HG03520 (cell line): ENCODE measurements around the gene ERI3.

ENCODE experiments used
- ATAC-seq: cut with Tn5 transposase; IDR thresholded peaks from one replicate; pipeline ENCODE4 v1.9.1; 2021; ENCODE audit warnings: mild to moderate bottlenecking, moderate library complexity; ENCODE audit not compliant: unreplicated experiment

The ERI3 gene

GRCh38 chr1:44318097-44319088, 36.7 kb downstream of the ERI3 start:
- ATAC-seq: no peak

- no peak for ATAC-seq
Observed at GRCh38 chr1:44316231-44316759, 38.8 kb downstream of the ERI3 start.

- ATAC-seq: no peak
Observed at GRCh38 chr1:44315521-44315920, 39.5 kb downstream of the ERI3 start.

GRCh38 chr1:44314452-44314851, 40.6 kb downstream of the ERI3 start:
- no peak for ATAC-seq

DNA sequence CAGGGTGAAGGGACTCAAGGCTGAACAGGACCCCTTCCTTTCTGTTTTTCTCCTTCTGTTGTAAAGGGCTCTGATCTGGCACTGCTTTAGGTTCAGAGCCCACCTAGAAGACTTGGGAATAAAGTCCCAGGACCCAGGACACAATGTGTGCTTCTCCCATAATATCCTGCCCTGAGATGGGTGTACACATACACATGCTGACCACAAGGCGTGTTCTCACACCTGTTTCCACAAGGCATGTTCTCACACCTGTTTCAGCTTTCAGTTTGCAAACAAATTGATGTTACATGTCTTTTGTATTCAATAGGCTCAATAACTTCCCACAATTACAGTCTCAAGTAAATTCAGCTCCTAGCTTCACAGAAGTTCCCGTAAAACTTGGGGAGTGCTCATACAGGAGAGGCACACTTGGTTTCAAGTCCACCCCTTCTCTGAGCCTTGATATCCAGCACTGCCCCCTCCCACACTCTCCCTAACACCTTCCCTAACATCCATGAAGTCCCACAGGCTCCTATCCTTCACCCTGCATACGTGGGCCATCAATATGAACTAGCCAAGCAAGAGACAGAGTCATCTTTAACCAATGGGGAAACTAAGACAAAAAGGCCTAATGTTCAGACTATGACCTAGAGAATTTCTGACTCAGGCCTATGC, 41.7 kb downstream of the ERI3 start:
- ATAC-seq: no peak

GRCh38 chr1:44312399-44313196, 42.5 kb downstream of the ERI3 start:
- ATAC-seq: no peak

- no peak for ATAC-seq
Observed at GRCh38 chr1:44310006-44310405, 45.1 kb downstream of the ERI3 start.

DNA sequence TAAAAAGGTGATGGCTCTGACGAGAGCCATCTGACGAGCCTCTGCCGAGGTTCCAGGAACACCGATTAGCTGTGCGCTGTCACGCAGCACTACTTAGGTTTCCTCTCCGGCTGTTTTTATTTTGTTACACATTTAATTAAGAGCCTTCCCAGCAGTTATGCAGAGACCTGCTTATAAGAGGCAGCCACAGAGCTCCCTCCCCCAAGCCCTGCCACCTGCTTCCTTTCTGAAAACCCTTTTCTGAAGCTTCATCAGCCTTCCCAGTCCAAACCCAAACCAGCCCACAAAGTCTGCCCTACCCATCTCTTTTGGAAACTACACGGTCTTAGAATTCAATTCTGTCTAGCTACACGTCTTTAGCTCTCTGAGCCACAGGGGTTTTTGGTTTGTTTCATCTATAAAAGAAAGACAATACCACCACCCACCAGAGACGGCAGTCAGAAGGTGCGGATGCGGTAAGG, 49.1 kb downstream of the ERI3 start:
- ATAC-seq: no peak

DNA sequence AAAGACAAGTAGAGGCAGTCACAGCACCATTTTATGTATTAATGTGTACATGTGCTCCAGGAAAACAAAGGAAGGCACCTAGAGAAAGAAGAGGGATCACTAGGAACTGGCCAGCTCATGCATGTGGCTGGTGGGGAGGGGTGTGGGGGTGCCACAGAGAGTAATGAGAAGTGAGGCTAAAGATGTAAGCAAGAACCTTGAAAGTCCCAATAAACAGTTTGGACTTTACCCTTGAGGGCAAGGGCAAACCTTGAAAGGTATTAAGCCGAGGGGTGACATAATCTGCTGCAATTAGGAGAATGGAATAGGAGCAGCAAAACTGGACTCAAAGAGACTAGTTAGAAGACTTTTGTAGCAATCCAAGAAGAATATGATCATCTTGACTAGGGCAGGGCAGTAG, 51.5 kb downstream of the ERI3 start:
- no peak for ATAC-seq

DNA sequence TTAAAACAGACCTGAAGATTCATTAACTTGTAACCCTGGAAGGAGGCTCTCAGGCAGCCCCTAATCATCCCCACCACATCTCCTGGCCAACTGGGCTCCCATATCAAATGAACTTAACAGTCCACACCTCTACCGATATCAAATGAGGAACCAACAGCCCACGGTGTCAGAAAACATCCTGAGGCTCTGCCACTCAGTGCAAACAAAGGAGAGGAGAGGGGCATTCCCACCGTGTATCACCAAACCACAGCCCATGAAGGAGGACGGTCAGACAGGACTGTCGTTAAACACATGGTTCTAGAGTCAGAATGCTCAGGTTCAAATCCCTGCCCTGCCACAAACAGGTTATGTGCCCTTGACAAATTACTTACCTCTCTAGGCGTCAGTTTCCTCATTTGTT, 52.5 kb downstream of the ERI3 start:
- ATAC-seq: no peak

- ATAC-seq: no peak
Observed at GRCh38 chr1:44301442-44301841, 53.6 kb downstream of the ERI3 start.

- ATAC-seq: no peak
Observed at GRCh38 chr1:44300852-44301251, 54.2 kb downstream of the ERI3 start.

GRCh38 chr1:44297695-44298400, 57.2 kb downstream of the ERI3 start:
- ATAC-seq: no peak

DNA sequence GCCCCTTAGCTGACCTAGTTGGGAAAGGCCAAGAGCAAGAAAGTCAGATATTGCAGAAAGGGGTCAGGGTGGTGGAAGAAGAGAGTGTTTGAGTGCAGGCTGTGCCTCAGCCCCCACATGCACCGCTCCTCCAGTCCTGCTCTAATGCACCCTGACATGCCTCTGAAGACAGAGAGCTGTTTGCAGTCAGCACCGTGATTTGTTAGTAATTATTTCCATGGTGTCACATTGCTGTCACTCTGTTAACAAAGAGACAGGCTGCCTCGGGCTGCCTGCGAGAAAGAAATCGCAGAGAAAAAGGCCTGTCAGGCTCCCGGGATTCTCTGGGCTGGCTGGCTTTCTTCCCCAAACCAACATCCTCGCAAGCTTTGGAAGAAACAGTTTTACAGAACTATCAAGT, 58.3 kb downstream of the ERI3 start:
- no peak for ATAC-seq

- no peak for ATAC-seq
Observed at GRCh38 chr1:44296086-44296485, 59.0 kb downstream of the ERI3 start.

- no peak for ATAC-seq
Observed at GRCh38 chr1:44294588-44295007, 60.5 kb downstream of the ERI3 start.

DNA sequence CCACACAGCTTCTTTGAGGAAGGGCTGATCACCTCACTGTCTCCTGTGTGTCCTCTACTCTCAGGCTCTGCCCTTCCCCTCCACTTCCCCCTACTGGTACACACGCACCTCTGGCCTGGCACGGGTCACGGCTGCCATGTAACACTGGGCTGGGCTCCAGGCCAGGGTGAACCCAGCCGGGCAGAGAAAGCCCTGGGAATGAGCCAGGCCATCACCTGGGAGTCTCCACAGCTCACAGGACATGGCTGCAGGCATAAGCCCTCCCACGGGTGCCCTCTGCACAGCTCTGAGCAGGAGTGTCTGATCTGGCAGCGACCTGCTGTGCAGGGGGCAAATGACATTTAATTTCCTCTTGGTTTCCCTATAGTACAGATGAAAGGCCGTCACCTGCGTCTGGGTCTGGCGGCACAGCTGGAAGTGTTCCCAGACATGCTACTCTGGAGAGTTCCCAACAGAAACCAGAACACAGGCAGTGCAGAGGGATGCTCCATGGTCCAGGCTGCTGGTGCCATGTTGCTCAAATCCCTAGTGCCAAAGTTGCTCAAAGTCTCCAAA, 61.2 kb downstream of the ERI3 start:
- ATAC-seq: no peak

- no peak for ATAC-seq
Observed at GRCh38 chr1:44292651-44293050, 62.4 kb downstream of the ERI3 start.

DNA sequence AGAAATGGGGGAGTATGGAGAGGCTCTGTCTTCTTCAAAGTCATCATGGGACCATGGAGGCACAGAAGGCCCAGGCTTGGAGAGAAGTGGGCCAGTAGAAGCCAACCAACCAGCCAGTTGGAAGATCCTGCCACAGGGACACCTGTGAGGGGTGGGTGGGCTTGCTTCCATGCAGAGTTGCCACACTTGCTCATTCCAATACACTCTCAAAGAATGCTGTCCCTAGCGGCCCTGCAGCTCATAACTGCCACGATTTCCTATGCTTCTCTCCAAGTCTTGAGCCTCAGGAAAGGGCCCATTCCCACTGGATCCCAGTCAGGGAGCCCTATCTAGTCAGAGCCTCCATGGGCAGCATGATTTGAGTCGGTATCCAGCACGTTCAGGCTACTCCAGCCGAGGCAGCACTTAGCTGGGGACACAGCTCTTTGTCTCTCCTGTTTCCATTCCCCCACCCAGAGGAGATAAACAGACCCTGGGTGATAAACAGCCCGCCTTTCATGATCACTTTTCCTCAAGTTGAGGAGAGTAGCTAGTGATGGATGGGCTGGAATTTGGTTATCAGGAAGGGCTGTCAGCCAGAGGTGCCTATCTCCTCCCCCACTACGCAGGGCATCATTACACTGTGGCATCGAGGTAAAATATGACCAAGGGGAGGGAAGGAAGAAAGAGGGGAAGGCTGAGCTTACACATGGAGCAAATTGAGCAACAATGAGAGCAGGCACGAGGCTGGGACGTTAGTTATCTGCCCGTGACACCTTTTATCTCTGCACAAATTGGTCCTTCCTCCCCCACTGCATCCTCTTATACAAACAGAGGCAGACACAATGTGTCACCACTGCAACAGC, 64.6 kb downstream of the ERI3 start:
- no peak for ATAC-seq
